ENCODE data around the gene OBSL1. TPM values are rescaled to one million over a fixed set of nuclear protein-coding genes. Genes with fewer than 3 reads are reported as not detected.

Gene OBSL1
- total and polyA plus RNA-seq, 2 donors (not counting 3 experiments of a cell fraction or from before 2014, with no cell fraction given) = 16.7 to 20.7 TPM

- no peak overlapping the region for H2AFZ ChIP-seq (ENCODE audit: low read depth, low read length)
- H3K9me1 ChIP-seq (replicated peaks; ENCODE audit: control insufficient read depth, extremely low read depth, insufficient read depth, low read length) = no peaks in the 10 kb centered on the region
- H3K9ac ChIP-seq (replicated peaks; ENCODE audit: extremely low read depth, insufficient read depth, low read length) = no peak overlapping the region
- H3K9me3 ChIP-seq (replicated peaks; ENCODE audit: control insufficient read depth, insufficient read depth, low read length) = no peaks in the 10 kb centered on the region
- intact Hi-C loops (cut with micrococcal nuclease) = no loop called here
- no peaks in the 10 kb centered on the region for H3K79me2 ChIP-seq (ENCODE audit: control insufficient read depth, insufficient read depth, low read length)
- FAIRE-seq (no peak), DNase-seq (ENCODE audit: low read depth, low spot score) (no peak)
- H3K27me3 ChIP-seq (ENCODE audit: control insufficient read depth in 2 of 2, insufficient read depth in 2 of 2, low read length in 2 of 2) = peaks cover 21 to 31% of the 10 kb centered on the region in 2 experiments
- no peak overlapping the region for H3K4me2 ChIP-seq (ENCODE audit: insufficient read depth, low read length)
- no TSS peak for BruUV-seq (replicated peaks)
- no peak overlapping the region for H3K4me3 ChIP-seq (replicated peaks in 1 of 3; ENCODE audit: insufficient read depth in 1 of 3, low read depth in 1 of 3, low read length in 3 of 3)
- POLR2A ChIA-PET = no interaction called here
- no peaks in the 10 kb centered on the region for H3K36me3 ChIP-seq (ENCODE audit: control insufficient read depth in 2 of 2, extremely low read depth in 1 of 2, insufficient read depth in 2 of 2, low read length in 2 of 2)
- TF ChIP-seq EZH2 (IDR thresholded peaks at IDR 0.05; ENCODE audit: borderline replicate concordance, low read depth, low read length, severe bottlenecking) (no peak), GATA2 (IDR thresholded peaks at IDR 0.05; ENCODE audit: insufficient read depth, insufficient read length, low read depth, low read length) (no peak), POLR2A (IDR thresholded peaks at IDR 0.05; ENCODE audit: low read depth, low read length) (no peak), POLR2AphosphoS5 (IDR thresholded peaks at IDR 0.05; ENCODE audit: insufficient read depth, low read depth, low read length) (no peak), MAX (IDR thresholded peaks at IDR 0.05; ENCODE audit: insufficient read depth, insufficient read length) (no peak), MYC (IDR thresholded peaks at IDR 0.05; ENCODE audit: low read depth, low read length) (no peak), FOS (IDR thresholded peaks at IDR 0.05; ENCODE audit: borderline replicate concordance, insufficient read depth, low read length) (no peak), JUN (IDR thresholded peaks at IDR 0.05; ENCODE audit: borderline replicate concordance, insufficient read depth, insufficient read length, low read depth) (no peak), CTCF (IDR thresholded peaks at IDR 0.05; ENCODE audit: extremely low read depth in 1 of 2, insufficient read depth in 1 of 2, low read depth in 1 of 2, low read length in 2 of 2) (no peak)
- CTCF ChIA-PET = no interaction called here
- H4K20me1 ChIP-seq (replicated peaks; ENCODE audit: control insufficient read depth, extremely low read depth, insufficient read depth, low read length) = no peaks in the 10 kb centered on the region
- no peaks in the 10 kb centered on the region for H3K4me1 ChIP-seq (ENCODE audit: control insufficient read depth, extremely low read depth, insufficient read depth, low read length)
- dilution Hi-C loops (cut with MboI; ENCODE audit: extremely low pct_ligation_motif_present, low sequenced_read_pairs) = no loop called here
- no peak overlapping the region for H3K27ac ChIP-seq (ENCODE audit: insufficient read depth, low read depth, low read length)
Observed at GRCh38 chr2:219576505-219577388, 5.4 kb upstream of the OBSL1 start.

Measured in endothelial cell of umbilical vein (primary cell).